ENCODE results near the gene DEPDC1B. TPM values are rescaled to one million over a fixed set of nuclear protein-coding genes. Genes with fewer than 3 reads are reported as not detected.
"Not testable (repeated sequence)": the region's sequence is repeated elsewhere in the genome, so short reads cannot be mapped to it uniquely, and the experiment has no call there.

Gene DEPDC1B
- total and polyA plus RNA-seq, 4 donors = 0.17 to 26.3 (median 0.52) TPM

- no peaks in the 10 kb centered on the region for H3K4me1 ChIP-seq (ENCODE audit: control insufficient read depth in 4 of 4, insufficient read depth in 4 of 4, low read length in 3 of 4)
- TF ChIP-seq RAD21 (IDR thresholded peaks at IDR 0.05) = no peak
- no peak for TF ChIP-seq FOXA2 (IDR thresholded peaks at IDR 0.05)
- no peak for TF ChIP-seq HNF4G (IDR thresholded peaks at IDR 0.05)
- TF ChIP-seq ZBTB33 (IDR thresholded peaks at IDR 0.05) = no peak
- no peak for TF ChIP-seq ATF3 (IDR thresholded peaks at IDR 0.05)
- no peak for TF ChIP-seq RXRA (IDR thresholded peaks at IDR 0.05)
- no peak for TF ChIP-seq EGR1 (IDR thresholded peaks at IDR 0.05; ENCODE audit: low read depth in 2 of 2)
- no peak for TF ChIP-seq HNF4A (conservative IDR thresholded peaks at IDR 0.05)
- TF ChIP-seq YY1 (IDR thresholded peaks at IDR 0.05) = no peak
- no peak for TF ChIP-seq SP1 (IDR thresholded peaks at IDR 0.05)
- TF ChIP-seq FOXA1 (IDR thresholded peaks at IDR 0.05) = no peak
- no peak for TF ChIP-seq GABPA (IDR thresholded peaks at IDR 0.05 in 1 of 2, conservative IDR thresholded peaks at IDR 0.05 in 1 of 2)
- no peak for TF ChIP-seq JUND (IDR thresholded peaks at IDR 0.05)
- no peak for TF ChIP-seq NR2F2 (IDR thresholded peaks at IDR 0.05)
- 94% methylated on average over 3 of the region's 3 CpGs for WGBS
Measured at GRCh38 chr5:60738933-60739332, 39.0 kb upstream of the DEPDC1B start.

GRCh38 chr5:60738461-60738860 is 38.5 kb upstream of the DEPDC1B start:
- 83% methylated on average over 4 of the region's 4 CpGs for WGBS
- no peaks in the 10 kb centered on the region for H3K4me1 ChIP-seq (ENCODE audit: control insufficient read depth in 4 of 4, insufficient read depth in 4 of 4, low read length in 3 of 4)

More at GRCh38 chr5:60738933-60739332, 39.0 kb upstream of the DEPDC1B start:
- Histone ChIP-seq H3K9me3 (ENCODE audit: control insufficient read depth in 4 of 4, low read length in 3 of 4) (no peaks in the 10 kb centered on the region), H3K36me3 (ENCODE audit: control insufficient read depth in 4 of 4, insufficient read depth in 3 of 4, low read depth in 1 of 4, low read length in 3 of 4) (no peaks in the 10 kb centered on the region), H3K4me3 (ENCODE audit: low read depth in 1 of 3, low read length in 3 of 3) (no peak overlapping the region), H3K9ac (ENCODE audit: low read depth in 1 of 2, low read length in 2 of 2) (no peak overlapping the region), H3K27ac (ENCODE audit: low read depth in 1 of 2, low read length in 2 of 2) (no peak overlapping the region), H3K27me3 (ENCODE audit: control insufficient read depth in 4 of 4, insufficient read depth in 4 of 4, low read length in 3 of 4) (no peaks in the 10 kb centered on the region)
- DNase-seq (ENCODE audit: low spot score) = no peak

GRCh38 chr5:60730858-60731257 is 30.9 kb upstream of the DEPDC1B start:
- H3K9me3 ChIP-seq (ENCODE audit: control insufficient read depth in 4 of 4, low read length in 3 of 4); H3K4me3 ChIP-seq (ENCODE audit: low read depth in 1 of 3, low read length in 3 of 3); H3K9ac ChIP-seq (ENCODE audit: low read depth in 1 of 2, low read length in 2 of 2); H3K27ac ChIP-seq (ENCODE audit: low read depth in 1 of 2, low read length in 2 of 2); H3K27me3 ChIP-seq (ENCODE audit: control insufficient read depth in 4 of 4, insufficient read depth in 4 of 4, low read length in 3 of 4); DNase-seq (ENCODE audit: low spot score); H3K4me1 ChIP-seq (ENCODE audit: control insufficient read depth in 4 of 4, insufficient read depth in 4 of 4, low read length in 3 of 4); H3K36me3 ChIP-seq (ENCODE audit: control insufficient read depth in 4 of 4, insufficient read depth in 3 of 4, low read depth in 1 of 4, low read length in 3 of 4): not testable (repeated sequence)

More at GRCh38 chr5:60738461-60738860, 38.5 kb upstream of the DEPDC1B start:
- DNase-seq (ENCODE audit: low spot score) = no peak
- Histone ChIP-seq H3K27me3 (ENCODE audit: control insufficient read depth in 4 of 4, insufficient read depth in 4 of 4, low read length in 3 of 4) (no peaks in the 10 kb centered on the region), H3K9ac (ENCODE audit: low read depth in 1 of 2, low read length in 2 of 2) (no peak overlapping the region), H3K27ac (ENCODE audit: low read depth in 1 of 2, low read length in 2 of 2) (no peak overlapping the region), H3K36me3 (ENCODE audit: control insufficient read depth in 4 of 4, insufficient read depth in 3 of 4, low read depth in 1 of 4, low read length in 3 of 4) (no peaks in the 10 kb centered on the region), H3K4me3 (ENCODE audit: low read depth in 1 of 3, low read length in 3 of 3) (no peak overlapping the region), H3K9me3 (ENCODE audit: control insufficient read depth in 4 of 4, low read length in 3 of 4) (no peaks in the 10 kb centered on the region)
- no peak for TF ChIP-seq SP1 (IDR thresholded peaks at IDR 0.05)
- TF ChIP-seq FOXA1 (IDR thresholded peaks at IDR 0.05) = no peak
- no peak for TF ChIP-seq FOXA2 (IDR thresholded peaks at IDR 0.05)
- no peak for TF ChIP-seq YY1 (IDR thresholded peaks at IDR 0.05)
- TF ChIP-seq GABPA (IDR thresholded peaks at IDR 0.05 in 1 of 2, conservative IDR thresholded peaks at IDR 0.05 in 1 of 2) = no peak
- no peak for TF ChIP-seq EGR1 (IDR thresholded peaks at IDR 0.05; ENCODE audit: low read depth in 2 of 2)
- TF ChIP-seq RXRA (IDR thresholded peaks at IDR 0.05) = no peak
- no peak for TF ChIP-seq JUND (IDR thresholded peaks at IDR 0.05)
- TF ChIP-seq RAD21 (IDR thresholded peaks at IDR 0.05) = no peak
- TF ChIP-seq HNF4A (conservative IDR thresholded peaks at IDR 0.05) = no peak
